Natural killer cell treated with Interleukin-12 subunit alpha and Interleukin-12 subunit beta and Interleukin-15 and Interleukin-18, amount 100 ng/mL, for 72 hours (primary cell): ENCODE measurements around the gene SLC34A1. TPM values are rescaled to one million over a fixed set of nuclear protein-coding genes. Genes with fewer than 3 reads are reported as not detected.

Experiments used
- ATAC-seq, 2 donors: fragments of 150-1000 bp; cut with Tn5 transposase in 1 of 2; sonication (Bioruptor Pico), chemical (Tn5 transposase) in 1 of 2; 2 replicates each; pipeline ENCODE4 v1.10.0; 2021
- DNase-seq: peaks from one replicate; pipeline ENCODE4 v3.0.0; 2022; ENCODE audit warnings: low spot score
- H3K27ac Mint-ChIP-seq, 2 donors: 1 replicate in 1 of 2; 2 replicates in 1 of 2; pipeline ENCODE4 v1.8.0; 2022; ENCODE audit warnings: mixed read lengths in 2 of 2, mild to moderate bottlenecking in 1 of 2, moderate library complexity in 1 of 2
- H3K27me3 Mint-ChIP-seq, 2 donors: 1 replicate in 1 of 2; 2 replicates in 1 of 2; pipeline ENCODE4 v1.8.0; 2022; ENCODE audit warnings: mixed read lengths in 2 of 2
- H3K36me3 Mint-ChIP-seq: one replicate; pipeline ENCODE4 v1.8.0; 2022; ENCODE audit warnings: mixed read lengths
- H3K4me1 Mint-ChIP-seq, 2 donors: 1 replicate in 1 of 2; 2 replicates in 1 of 2; pipeline ENCODE4 v1.8.0; 2022; ENCODE audit warnings: low read depth in 2 of 2, mixed read lengths in 2 of 2, mild to moderate bottlenecking in 1 of 2
- H3K4me3 Mint-ChIP-seq: one replicate; pipeline ENCODE4 v1.8.0; 2022; ENCODE audit warnings: mixed read lengths
- H3K9me3 Mint-ChIP-seq: 2 replicates; pipeline ENCODE4 v1.8.0; 2022; ENCODE audit warnings: mixed read lengths
- total RNA-seq, 2 donors: library from RNA; stranded (reverse); gene quantifications; one replicate each; pipeline ENCODE4 v1.2.3, GENCODE V29; 2022

The SLC34A1 gene
- total RNA-seq, 2 donors from 2014 or later, result not detected

- no peaks in the 10 kb centered on the region for H3K27me3 Mint-ChIP-seq
Observed at GRCh38 chr5:177427919-177428573, 43.8 kb downstream of the SLC34A1 start.

GRCh38 chr5:177428574-177429217, 44.5 kb downstream of the SLC34A1 start:
- no peaks in the 10 kb centered on the region for H3K36me3 Mint-ChIP-seq
- no peaks in the 10 kb centered on the region for H3K9me3 Mint-ChIP-seq
- no peaks in the 10 kb centered on the region for H3K27me3 Mint-ChIP-seq
- DNase-seq, result no peak
- H3K27ac Mint-ChIP-seq, result peak overlapping the region; percentile 92
- H3K4me3 Mint-ChIP-seq, result peak overlapping the region; percentile 90
- H3K4me1 Mint-ChIP-seq, result peaks cover 58 to 65% of the 10 kb centered on the region in 2 donors
- ATAC-seq, result no peak

More at GRCh38 chr5:177427919-177428573, 43.8 kb downstream of the SLC34A1 start:
- DNase-seq, result no peak
- Mint-ChIP-seq H3K36me3 (no peaks in the 10 kb centered on the region), H3K4me3 (peak overlapping the region; percentile 90), H3K4me1 (peaks cover 55 to 65% of the 10 kb centered on the region in 2 donors), H3K9me3 (no peaks in the 10 kb centered on the region), H3K27ac (peak overlapping the region; percentile 92)
- no peak for ATAC-seq

GRCh38 chr5:177429248-177430040, 45.2 kb downstream of the SLC34A1 start:
- peaks cover 57 to 61% of the 10 kb centered on the region in 2 donors for H3K4me1 Mint-ChIP-seq
- H3K27me3 Mint-ChIP-seq, result no peaks in the 10 kb centered on the region
- no peaks in the 10 kb centered on the region for H3K36me3 Mint-ChIP-seq
- peak; percentile 49 to 68 for ATAC-seq
- H3K9me3 Mint-ChIP-seq, result no peaks in the 10 kb centered on the region
- peak overlapping the region; percentile 90 for H3K4me3 Mint-ChIP-seq
- DNase-seq, result peak; percentile 95
- peak overlapping the region; percentile 92 for H3K27ac Mint-ChIP-seq

- no peak for ATAC-seq
- peak overlapping the region; percentile 90 for H3K4me3 Mint-ChIP-seq
- H3K9me3 Mint-ChIP-seq, result no peaks in the 10 kb centered on the region
- no peaks in the 10 kb centered on the region for H3K27me3 Mint-ChIP-seq
- H3K36me3 Mint-ChIP-seq, result no peaks in the 10 kb centered on the region
- peaks cover 55% of the 10 kb centered on the region in 2 donors for H3K4me1 Mint-ChIP-seq
- H3K27ac Mint-ChIP-seq, result peak overlapping the region; percentile 92
- no peak for DNase-seq
Observed at GRCh38 chr5:177430140-177430951, 46.1 kb downstream of the SLC34A1 start.

GRCh38 chr5:177430972-177431316, 46.7 kb downstream of the SLC34A1 start:
- Mint-ChIP-seq H3K9me3 (no peaks in the 10 kb centered on the region), H3K27me3 (no peaks in the 10 kb centered on the region), H3K4me1 (peaks cover 49 to 51% of the 10 kb centered on the region in 2 donors), H3K4me3 (peak overlapping the region; percentile 90), H3K27ac (peak overlapping the region; percentile 92), H3K36me3 (no peaks in the 10 kb centered on the region)
- no peak for ATAC-seq
- no peak for DNase-seq

- Mint-ChIP-seq H3K27me3 (no peaks in the 10 kb centered on the region), H3K36me3 (peaks cover under 1% of the 10 kb centered on the region), H3K27ac (peak overlapping the region; percentile 92), H3K4me3 (peak overlapping the region; percentile 90), H3K9me3 (no peaks in the 10 kb centered on the region), H3K4me1 (peaks cover 46 to 51% of the 10 kb centered on the region in 2 donors)
- ATAC-seq, result peak in 1 of 2 donors; percentile 39
- DNase-seq, result no peak
Observed at GRCh38 chr5:177431317-177432142, 47.3 kb downstream of the SLC34A1 start.

- H3K36me3 Mint-ChIP-seq, result peaks cover 5% of the 10 kb centered on the region
- H3K27me3 Mint-ChIP-seq, result no peaks in the 10 kb centered on the region
- DNase-seq (no peak), ATAC-seq (no peak)
- H3K4me3 Mint-ChIP-seq, result no peak overlapping the region
- peak overlapping the region; percentile 64 to 92 for H3K27ac Mint-ChIP-seq
- no peaks in the 10 kb centered on the region for H3K9me3 Mint-ChIP-seq
- peaks cover 44 to 52% of the 10 kb centered on the region in 2 donors for H3K4me1 Mint-ChIP-seq
Observed at GRCh38 chr5:177432143-177432838, 48.1 kb downstream of the SLC34A1 start.

GRCh38 chr5:177432839-177433657, 48.8 kb downstream of the SLC34A1 start:
- Mint-ChIP-seq H3K9me3 (no peaks in the 10 kb centered on the region), H3K36me3 (peaks cover 5% of the 10 kb centered on the region), H3K27ac (peak overlapping the region; percentile 21 to 28), H3K27me3 (no peaks in the 10 kb centered on the region), H3K4me3 (no peak overlapping the region), H3K4me1 (peaks cover 38 to 47% of the 10 kb centered on the region in 2 donors)
- DNase-seq, result no peak
- ATAC-seq, result no peak

- Mint-ChIP-seq H3K4me3 (no peak overlapping the region), H3K4me1 (peaks cover 35 to 44% of the 10 kb centered on the region in 2 donors), H3K27ac (peak overlapping the region; percentile 21 to 62), H3K9me3 (no peaks in the 10 kb centered on the region), H3K27me3 (no peaks in the 10 kb centered on the region), H3K36me3 (peaks cover 5% of the 10 kb centered on the region)
- ATAC-seq (no peak), DNase-seq (no peak)
Observed at GRCh38 chr5:177433658-177434217, 49.5 kb downstream of the SLC34A1 start.

GRCh38 chr5:177434437-177434836, 50.2 kb downstream of the SLC34A1 start:
- peak overlapping the region; percentile 21 to 62 for H3K27ac Mint-ChIP-seq
- H3K4me3 Mint-ChIP-seq, result no peak overlapping the region
- peak; percentile 70 to 82 for ATAC-seq
- peaks cover 5% of the 10 kb centered on the region for H3K36me3 Mint-ChIP-seq
- H3K9me3 Mint-ChIP-seq, result no peaks in the 10 kb centered on the region
- peaks cover 28 to 38% of the 10 kb centered on the region in 2 donors for H3K4me1 Mint-ChIP-seq
- peak; percentile 74 for DNase-seq
- no peaks in the 10 kb centered on the region for H3K27me3 Mint-ChIP-seq

GRCh38 chr5:177434942-177435738, 50.9 kb downstream of the SLC34A1 start:
- Mint-ChIP-seq H3K27me3 (no peaks in the 10 kb centered on the region), H3K9me3 (no peaks in the 10 kb centered on the region), H3K4me1 (peaks cover 21 to 37% of the 10 kb centered on the region in 2 donors), H3K36me3 (peaks cover 5% of the 10 kb centered on the region), H3K27ac (peak overlapping the region in 1 of 2 donors; percentile 31), H3K4me3 (no peak overlapping the region)
- ATAC-seq, result no peak
- no peak for DNase-seq
